HepG2 (cell line): Measurements from ENCODE around the gene AMTN.

Experiments used
- ZNF274 ChIP-seq: sonication (generic); formaldehyde crosslinking; IDR thresholded peaks from 2 replicates; pipeline ENCODE4 v1.5.1; 2020; ENCODE audit warnings: mild to moderate bottlenecking, missing genetic modification reagents
- ZNF564 ChIP-seq: sonication (generic); formaldehyde crosslinking; IDR thresholded peaks from 2 replicates; pipeline ENCODE4 v1.8.1; 2023; ENCODE audit warnings: mild to moderate bottlenecking, missing genetic modification reagents
- ZNF614 ChIP-seq: IDR thresholded peaks from 2 replicates; pipeline ENCODE4 v1.6.1; 2018; ENCODE audit warnings: missing biosample characterization, missing genetic modification reagents, inconsistent platforms, borderline replicate concordance

DNA sequence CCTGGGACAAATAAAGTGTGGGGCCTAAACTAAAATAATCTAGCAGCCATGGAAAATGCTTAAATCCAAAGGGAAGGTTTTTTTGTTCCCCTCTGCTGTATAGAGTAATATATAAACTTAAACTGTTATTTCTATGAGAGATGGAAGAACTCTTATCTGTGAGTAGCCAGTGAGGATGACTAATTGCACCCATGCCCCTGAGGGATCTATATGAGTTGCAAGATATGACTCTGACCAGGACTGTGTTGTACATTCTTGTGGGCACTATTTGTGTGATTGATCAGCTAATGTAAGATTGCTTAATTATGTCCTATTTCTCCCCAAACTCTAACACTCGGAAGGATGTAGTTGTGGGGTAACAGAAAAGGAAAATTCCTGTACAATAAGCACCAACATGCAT lies 38.5 kb downstream of the AMTN start:
- TF ChIP-seq ZNF274 (no peak), ZNF564 (CRISPR knock-in tag) (no peak), ZNF614 (CRISPR knock-in tag) (no peak)
